ENCODE measurements around the gene PLEKHG7. TPM values are rescaled to one million over a fixed set of nuclear protein-coding genes. Genes with fewer than 3 reads are reported as not detected.

PLEKHG7 gene
- total RNA-seq, 1 donor from 2014 or later: not detected

GRCh38 chr12:92733661-92734060 lies 30.9 kb downstream of the PLEKHG7 start:
- DNase-seq (ENCODE audit: low read depth): no peak
- Histone ChIP-seq H3K36me3 (ENCODE audit: control insufficient read depth, insufficient read depth, low read length) (no peaks in the 10 kb centered on the region), H3K4me3 (ENCODE audit: low read depth, low read length) (no peak overlapping the region), H3K27me3 (ENCODE audit: control insufficient read depth, insufficient read depth, low read length) (no peaks in the 10 kb centered on the region)
- no peak for TF ChIP-seq CTCF (IDR thresholded peaks at IDR 0.05; ENCODE audit: insufficient read depth, low read length, poor library complexity, severe bottlenecking)

- peak; percentile 37 for DNase-seq (ENCODE audit: low read depth)
- TF ChIP-seq CTCF (IDR thresholded peaks at IDR 0.05; ENCODE audit: insufficient read depth, low read length, poor library complexity, severe bottlenecking): peak; percentile 25
- no peak overlapping the region for H3K4me3 ChIP-seq (ENCODE audit: low read depth, low read length)
- no peaks in the 10 kb centered on the region for H3K36me3 ChIP-seq (ENCODE audit: control insufficient read depth, insufficient read depth, low read length)
- H3K27me3 ChIP-seq (ENCODE audit: control insufficient read depth, insufficient read depth, low read length): no peaks in the 10 kb centered on the region
These were observed 32.4 kb downstream of the PLEKHG7 start for GRCh38 chr12:92735131-92735721.

- no peak for DNase-seq (ENCODE audit: low read depth)
- H3K4me3 ChIP-seq (ENCODE audit: low read depth, low read length): no peak overlapping the region
- no peak for TF ChIP-seq CTCF (IDR thresholded peaks at IDR 0.05; ENCODE audit: insufficient read depth, low read length, poor library complexity, severe bottlenecking)
- H3K27me3 ChIP-seq (ENCODE audit: control insufficient read depth, insufficient read depth, low read length): no peaks in the 10 kb centered on the region
- no peaks in the 10 kb centered on the region for H3K36me3 ChIP-seq (ENCODE audit: control insufficient read depth, insufficient read depth, low read length)
These were observed 33.8 kb downstream of the PLEKHG7 start for GRCh38 chr12:92736605-92737004.

GRCh38 chr12:92737855-92738850 lies 35.4 kb downstream of the PLEKHG7 start:
- H3K27me3 ChIP-seq (ENCODE audit: control insufficient read depth, insufficient read depth, low read length): no peaks in the 10 kb centered on the region
- TF ChIP-seq CTCF (IDR thresholded peaks at IDR 0.05; ENCODE audit: insufficient read depth, low read length, poor library complexity, severe bottlenecking): no peak
- DNase-seq (ENCODE audit: low read depth): no peak
- H3K4me3 ChIP-seq (ENCODE audit: low read depth, low read length): no peak overlapping the region
- H3K36me3 ChIP-seq (ENCODE audit: control insufficient read depth, insufficient read depth, low read length): no peaks in the 10 kb centered on the region

GRCh38 chr12:92739113-92739512 lies 36.3 kb downstream of the PLEKHG7 start:
- no peaks in the 10 kb centered on the region for H3K36me3 ChIP-seq (ENCODE audit: control insufficient read depth, insufficient read depth, low read length)
- H3K27me3 ChIP-seq (ENCODE audit: control insufficient read depth, insufficient read depth, low read length): no peaks in the 10 kb centered on the region
- H3K4me3 ChIP-seq (ENCODE audit: low read depth, low read length): no peak overlapping the region
- no peak for DNase-seq (ENCODE audit: low read depth)
- no peak for TF ChIP-seq CTCF (IDR thresholded peaks at IDR 0.05; ENCODE audit: insufficient read depth, low read length, poor library complexity, severe bottlenecking)
